Measurements from ENCODE around the gene FNIP1.
"Not testable (repeated sequence)": the region's sequence is repeated elsewhere in the genome, so short reads cannot be mapped to it uniquely, and the experiment has no call there.

The FNIP1 gene

DNA sequence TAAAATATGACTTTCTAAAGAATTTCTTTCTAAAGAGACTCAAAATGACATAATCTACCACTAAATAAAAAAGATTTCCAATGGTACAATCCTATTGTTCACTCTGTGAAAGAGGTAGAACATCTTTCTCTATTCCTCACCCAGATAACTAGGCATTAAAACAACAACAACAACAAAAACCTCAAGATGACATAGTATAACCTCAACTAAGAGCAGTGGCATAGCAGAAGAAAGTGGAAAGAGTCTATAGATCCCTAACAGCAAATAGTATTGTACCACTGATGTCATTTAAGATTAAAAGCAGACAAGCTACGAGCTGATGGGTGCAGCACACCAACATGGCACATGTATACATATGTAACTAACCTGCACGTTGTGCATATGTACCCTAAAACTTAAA lies 191.7 kb downstream of the FNIP1 start:
- TF ChIP-seq, protein P1, sequence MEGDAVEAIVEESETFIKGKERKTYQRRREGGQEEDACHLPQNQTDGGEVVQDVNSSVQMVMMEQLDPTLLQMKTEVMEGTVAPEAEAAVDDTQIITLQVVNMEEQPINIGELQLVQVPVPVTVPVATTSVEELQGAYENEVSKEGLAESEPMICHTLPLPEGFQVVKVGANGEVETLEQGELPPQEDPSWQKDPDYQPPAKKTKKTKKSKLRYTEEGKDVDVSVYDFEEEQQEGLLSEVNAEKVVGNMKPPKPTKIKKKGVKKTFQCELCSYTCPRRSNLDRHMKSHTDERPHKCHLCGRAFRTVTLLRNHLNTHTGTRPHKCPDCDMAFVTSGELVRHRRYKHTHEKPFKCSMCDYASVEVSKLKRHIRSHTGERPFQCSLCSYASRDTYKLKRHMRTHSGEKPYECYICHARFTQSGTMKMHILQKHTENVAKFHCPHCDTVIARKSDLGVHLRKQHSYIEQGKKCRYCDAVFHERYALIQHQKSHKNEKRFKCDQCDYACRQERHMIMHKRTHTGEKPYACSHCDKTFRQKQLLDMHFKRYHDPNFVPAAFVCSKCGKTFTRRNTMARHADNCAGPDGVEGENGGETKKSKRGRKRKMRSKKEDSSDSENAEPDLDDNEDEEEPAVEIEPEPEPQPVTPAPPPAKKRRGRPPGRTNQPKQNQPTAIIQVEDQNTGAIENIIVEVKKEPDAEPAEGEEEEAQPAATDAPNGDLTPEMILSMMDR (IDR thresholded peaks at IDR 0.05; ENCODE audit: control insufficient read depth, insufficient read depth, low read depth, low read length, missing control alignments) = no peak
- DNase-seq (ENCODE audit: low read depth) = no peak
- H3K4me3 ChIP-seq (ENCODE audit: control insufficient read depth, low read depth, low read length) = no peak overlapping the region

DNA sequence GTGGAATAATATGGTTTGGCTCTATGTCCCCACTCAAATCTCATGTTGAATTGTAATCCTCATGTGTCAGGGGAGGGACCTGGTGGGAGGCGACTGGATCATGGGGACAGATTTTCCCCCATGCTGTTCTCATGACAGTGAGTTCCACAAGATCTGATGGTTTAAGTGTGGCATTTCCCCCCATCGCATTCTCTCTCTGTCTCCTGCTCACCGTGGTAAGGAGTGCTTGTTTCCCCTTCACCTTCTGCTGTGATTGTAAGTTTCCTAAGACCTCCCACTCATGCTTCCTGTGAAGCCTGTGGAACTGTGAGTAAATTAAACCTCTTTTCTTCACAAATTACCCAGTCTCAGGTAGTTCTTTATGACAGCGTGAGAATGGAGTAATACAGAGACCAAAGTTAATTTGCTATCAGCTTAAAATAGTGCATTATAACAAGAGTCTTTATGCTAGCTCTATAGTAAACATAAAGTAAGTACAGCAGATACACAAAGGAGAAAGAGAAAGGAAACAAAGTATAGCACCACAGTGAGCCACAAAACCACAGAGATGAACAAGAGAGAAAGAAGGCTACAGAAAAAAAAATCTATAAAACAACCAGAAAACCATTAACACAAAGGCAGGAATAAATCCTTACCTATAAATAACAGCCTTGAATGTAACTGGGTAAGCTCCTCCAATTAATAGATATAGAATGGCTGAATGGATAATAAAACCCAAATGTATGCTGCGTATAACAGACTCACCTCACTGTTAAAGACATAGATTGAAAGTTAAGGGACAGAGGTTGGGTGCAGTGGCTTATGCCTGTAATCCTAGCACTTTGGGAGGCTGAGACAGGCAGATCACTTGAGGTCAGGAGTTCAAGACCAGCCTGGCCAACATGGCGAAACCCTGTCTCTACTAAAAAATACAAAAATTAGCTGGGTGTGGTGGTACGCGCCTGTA lies 201.5 kb downstream of the FNIP1 start:
- H3K4me3 ChIP-seq (ENCODE audit: control insufficient read depth, low read depth, low read length) = no peak overlapping the region
- TF ChIP-seq, protein P1 (IDR thresholded peaks at IDR 0.05; ENCODE audit: control insufficient read depth, insufficient read depth, low read depth, low read length, missing control alignments) = no peak
- DNase-seq (ENCODE audit: low read depth) = no peak

DNA sequence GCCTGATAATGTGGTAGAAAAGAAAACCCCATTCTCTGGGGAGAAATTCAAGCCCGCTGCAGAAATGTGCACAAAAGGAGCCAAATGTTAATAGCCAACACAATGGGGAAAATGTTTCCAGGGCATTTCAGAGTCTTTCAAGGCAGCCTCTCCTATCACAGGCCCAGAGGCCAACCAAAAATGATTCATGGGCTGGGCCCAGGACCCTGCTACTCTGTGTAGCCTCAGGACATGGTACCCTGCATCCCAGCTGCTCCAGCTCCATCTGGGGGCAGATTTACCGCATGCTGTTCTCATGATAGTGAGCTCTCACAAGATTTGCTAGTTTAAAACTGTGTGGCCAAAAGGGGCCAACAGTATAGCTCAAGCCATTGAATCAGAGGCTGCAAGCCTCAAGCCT lies 202.9 kb downstream of the FNIP1 start:
- DNase-seq (ENCODE audit: low read depth) = no peak
- TF ChIP-seq, protein P1 (IDR thresholded peaks at IDR 0.05; ENCODE audit: control insufficient read depth, insufficient read depth, low read depth, low read length, missing control alignments) = no peak
- no peak overlapping the region for H3K4me3 ChIP-seq (ENCODE audit: control insufficient read depth, low read depth, low read length)

DNA sequence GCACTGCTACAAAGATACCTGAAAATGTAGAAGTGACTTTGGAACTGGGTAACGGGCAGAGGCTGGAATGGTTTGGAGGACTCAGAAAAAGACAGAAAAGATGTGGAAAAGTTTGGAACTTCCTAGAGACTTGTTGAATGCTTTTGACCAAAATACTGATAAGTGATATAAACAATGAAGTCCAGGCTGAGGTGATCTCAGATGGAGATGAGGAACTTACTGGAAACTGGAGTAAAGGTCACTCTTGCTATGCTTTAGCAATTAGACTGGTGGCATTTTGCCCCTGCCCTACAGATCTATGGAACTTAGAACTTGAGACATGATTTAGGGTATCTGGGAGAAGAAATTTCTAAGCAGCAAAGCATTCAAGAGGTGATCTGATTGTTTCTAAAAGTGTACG lies 203.4 kb downstream of the FNIP1 start:
- not testable (repeated sequence) for H3K4me3 ChIP-seq (ENCODE audit: control insufficient read depth, low read depth, low read length); DNase-seq (ENCODE audit: low read depth)

All from AG09309 (cell line).